Skin of body (tissue), 2 donors: Measurements from ENCODE around the gene INO80E. TPM values are rescaled to one million over a fixed set of nuclear protein-coding genes. Genes with fewer than 3 reads are reported as not detected.
"Not testable (repeated sequence)": the region's sequence is repeated elsewhere in the genome, so short reads cannot be mapped to it uniquely, and the experiment has no call there.

Experiments
- DNase-seq: peaks from one replicate; lab custom pipeline; 2025; lab: John Stamatoyannopoulos, UW
- total RNA-seq: library from RNA; depleted of rRNA; stranded (reverse); fragments of >200 nt; gene quantifications from one replicate; pipeline ENCODE4 v1.2.3, GENCODE V29; 2014

The INO80E gene
- total RNA-seq, 1 donor from 2014 or later, result 22.3 TPM

DNA sequence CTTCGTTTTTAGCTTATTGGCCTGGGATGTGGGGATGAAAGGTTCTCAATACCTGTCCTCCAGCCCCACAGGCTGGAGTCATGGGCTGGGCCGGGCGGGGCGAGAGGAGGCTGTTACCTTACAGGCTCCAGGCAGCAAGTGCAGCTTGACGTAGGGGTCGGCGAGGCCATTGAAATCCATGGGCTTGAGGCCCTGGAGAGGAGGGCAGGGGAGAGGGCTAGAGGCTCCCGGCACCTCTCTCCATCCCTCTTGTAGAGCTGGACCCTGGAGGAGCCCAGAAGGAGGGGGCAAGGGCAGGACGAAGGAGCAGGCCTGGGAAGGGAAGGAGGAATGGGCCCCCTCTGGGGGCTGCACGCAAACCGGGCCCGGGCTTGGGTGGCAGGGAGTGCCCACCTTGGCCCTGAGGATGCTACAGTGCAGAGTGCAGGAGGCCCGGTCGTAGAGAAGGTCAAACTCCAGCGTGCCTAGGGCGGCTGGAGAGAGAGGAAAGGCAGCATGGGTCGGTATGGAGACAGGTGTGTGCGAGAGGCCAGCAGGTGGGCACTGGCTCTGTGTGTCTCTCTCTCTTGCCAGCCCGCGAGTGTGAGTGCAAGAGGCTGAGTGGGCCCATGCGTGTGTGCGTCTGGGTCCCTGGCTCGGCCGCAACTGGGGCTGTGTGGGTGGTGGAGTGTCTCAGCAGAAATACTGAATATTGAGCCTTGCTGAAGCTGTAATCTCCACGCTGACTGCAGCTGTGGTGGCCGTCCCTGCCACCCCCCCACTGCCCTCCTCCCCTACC, 13.2 kb downstream of the INO80E start:
- DNase-seq, result no peak

DNA sequence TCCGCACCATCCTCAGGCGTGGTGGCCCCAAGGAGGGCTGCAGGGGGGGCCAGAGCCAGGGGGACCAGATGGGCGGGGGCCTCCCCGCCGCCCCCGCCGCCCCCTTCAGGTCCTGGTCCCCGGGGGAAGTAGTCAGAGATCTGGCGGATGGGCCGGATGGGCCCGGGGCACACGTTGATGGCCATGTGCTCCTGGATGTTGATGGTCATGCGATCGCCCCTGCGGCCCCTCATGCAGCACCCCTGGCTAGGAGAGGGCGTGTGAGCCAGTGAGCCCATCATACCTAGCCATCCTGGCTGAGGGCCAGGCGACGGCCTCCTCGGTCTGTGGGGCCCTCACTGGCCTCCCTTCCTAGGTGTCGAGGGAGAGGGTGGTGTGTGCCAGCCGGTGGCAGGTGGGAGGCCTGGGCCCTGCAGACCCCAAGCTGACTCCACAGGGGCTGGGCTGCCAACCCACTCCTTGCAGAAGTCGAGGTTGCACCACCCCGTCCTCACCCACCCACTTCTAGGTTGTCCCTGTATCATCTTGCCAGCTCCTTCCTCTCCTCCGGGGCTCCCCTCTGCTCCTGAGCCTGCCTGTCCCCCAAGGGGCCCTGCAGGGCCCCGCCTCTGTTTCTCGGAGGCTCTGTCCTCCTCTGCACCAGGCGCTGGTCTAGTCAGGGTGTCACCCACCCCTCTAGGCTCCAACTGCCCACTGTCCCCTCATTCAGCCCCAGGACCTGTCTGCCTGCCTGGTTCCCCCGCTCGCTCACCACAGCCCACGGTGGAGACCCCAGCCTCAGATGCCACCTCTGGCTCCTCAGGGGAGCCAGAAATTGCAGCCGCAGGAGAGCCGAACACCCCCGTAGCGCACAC, 14.2 kb downstream of the INO80E start:
- no peak for DNase-seq

DNA sequence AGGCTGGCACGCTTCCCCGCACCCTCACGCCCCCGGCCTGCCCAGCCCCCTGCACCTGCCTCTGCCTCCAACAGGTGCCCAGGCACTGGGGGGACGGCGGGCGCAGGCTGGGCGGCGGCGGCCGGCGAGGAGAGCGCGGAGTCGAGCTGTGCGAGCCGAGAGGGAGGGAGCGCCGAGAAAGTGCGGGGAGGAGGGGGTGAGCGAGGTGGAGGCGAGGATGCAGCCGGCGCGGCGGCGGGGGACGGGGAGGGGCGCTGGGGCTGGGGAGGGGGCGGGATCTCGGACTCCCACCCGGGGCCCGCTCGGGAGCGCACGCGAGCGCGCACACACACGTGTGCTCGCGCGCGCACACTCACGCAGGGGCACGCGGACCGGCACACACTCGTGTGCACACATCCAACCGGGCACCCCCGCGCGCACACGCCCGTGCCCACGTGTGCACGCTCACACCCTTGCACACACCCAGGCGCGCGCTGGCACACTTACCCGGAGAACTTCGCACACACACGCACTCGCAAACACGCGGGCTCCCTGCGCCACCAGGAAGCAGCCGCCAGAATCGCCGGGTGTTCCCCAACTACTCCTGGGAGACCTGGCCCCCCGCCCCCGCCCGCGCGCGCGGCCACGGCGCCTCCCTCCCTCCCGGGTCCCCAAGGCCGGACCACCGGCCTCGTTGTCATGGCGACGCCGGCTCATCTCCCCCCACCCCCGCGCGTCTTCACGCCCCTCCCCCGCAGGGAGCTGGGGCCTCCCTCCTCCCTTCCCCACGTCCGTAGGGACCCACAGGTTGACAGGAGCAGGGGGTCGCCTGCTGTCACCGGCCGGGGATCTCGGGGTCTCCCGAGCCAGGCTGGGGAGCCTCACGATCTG, 15.0 kb downstream of the INO80E start, which contains the start of gene DOC2A:
Gene DOC2A, minus strand, starts transcription at position 184 of the 870 bp plus-strand sequence. CDS start 805 bp downstream, outside the sequence.
- no peak for DNase-seq

DNA sequence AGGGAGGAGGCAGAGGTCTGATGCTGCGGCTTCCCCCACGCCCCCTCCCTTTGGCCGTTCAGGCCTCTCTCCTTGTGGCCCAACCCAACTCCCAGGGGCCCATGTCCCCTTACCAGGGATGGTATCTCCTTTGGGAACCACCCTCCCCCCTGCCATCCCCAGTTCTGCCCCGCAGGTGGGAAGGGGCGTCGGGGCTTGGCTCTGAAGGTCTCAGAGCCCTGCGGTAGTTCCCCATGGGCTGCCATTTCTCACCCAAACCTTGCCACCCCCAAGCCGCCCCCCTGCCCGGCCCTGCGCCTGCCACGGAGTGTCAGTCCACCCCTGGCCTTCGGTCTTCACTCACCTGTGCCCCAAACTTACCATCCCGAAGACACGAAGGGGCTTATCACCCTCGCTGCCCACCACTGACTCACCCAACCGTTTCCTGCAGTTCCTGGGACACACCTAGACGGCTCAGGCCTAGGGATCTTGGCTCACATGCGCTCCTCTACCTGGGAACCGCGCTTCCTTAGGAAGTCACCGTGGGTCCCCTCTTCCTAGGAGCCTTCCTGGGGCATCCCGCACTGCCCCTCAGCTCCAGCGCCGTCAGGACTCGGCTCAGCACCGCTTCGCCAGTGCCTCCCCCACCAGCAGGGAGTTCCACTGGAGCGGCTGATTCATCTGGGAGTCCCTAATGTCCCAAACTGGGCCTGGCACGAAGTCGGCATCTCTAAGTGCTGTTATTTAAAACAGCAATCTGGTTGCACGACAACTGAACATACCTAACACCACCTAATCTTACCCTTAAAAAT, 15.9 kb downstream of the INO80E start:
- no peak for DNase-seq

DNA sequence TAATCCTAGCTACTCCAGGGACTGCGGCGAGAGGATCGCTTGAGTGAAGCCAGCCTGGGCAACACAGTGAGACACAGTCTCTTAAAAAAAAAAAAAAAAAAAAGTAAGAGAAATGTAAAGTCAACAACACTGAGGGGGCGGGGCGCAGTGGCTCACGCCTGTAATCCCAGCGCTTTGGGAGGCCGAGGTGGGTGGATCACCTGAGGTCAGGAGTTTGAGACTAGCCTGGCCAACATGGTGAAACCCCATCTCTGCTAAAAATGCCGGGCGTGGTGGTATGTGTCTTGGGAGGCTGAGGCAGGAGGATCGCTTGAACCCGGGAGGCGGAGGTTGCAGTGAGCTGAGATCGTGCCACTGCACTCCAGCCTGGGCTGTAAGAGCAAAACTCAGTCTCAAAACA, 16.6 kb downstream of the INO80E start:
- DNase-seq, result not testable (repeated sequence)

DNA sequence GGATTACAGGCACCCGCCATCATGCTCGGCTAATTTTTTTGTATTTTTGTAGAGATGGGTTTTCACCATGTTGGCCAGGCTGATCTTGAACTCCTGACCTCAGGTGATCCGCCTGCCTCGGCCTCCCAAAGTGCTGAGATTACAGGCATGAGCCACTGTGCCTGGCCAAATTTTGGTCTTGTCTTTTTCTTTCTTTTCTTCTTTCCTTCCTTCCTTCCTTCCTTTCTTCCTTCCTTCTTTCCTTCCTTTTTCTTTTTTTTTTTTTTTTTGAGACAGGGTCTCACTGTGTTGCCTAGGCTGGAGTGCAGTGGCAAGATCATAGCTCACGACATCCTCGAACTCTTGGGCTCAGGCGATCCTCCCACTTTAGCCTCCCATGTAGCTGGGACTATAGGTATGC, 19.4 kb downstream of the INO80E start:
- DNase-seq, result not testable (repeated sequence)

DNA sequence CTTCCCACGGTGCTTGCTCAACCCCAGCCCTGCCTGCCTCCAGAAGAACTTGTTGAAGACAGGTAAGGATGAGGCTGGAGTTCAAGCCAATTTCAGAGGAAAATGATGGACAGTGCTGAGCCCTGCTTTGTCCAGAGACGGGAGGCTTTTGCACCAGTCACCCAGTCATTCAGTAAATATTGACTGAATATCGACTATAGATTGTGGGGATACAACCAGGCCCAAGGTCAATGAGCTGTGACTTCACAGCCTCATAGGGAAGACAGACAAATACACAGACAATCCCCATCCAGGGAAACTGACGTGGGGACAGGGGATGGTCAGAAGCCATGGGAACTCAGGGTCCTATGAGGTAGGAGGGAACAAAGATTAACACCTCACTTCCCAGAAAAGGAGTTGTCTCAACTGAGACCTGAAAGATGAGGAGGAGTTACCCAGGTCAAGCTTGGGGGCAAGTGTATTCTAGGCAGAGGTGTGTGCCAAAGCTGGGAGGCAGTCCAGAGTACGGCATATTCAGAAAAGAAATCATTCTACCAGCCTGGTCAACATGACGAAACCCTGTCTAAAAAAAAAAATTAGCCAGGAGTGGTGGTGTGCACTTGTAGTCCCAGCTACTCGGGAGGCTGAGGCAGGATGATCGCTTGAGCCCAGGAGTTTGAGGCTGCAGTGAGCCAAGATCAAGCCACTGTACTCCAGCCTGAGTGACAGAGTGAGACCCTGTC, 20.7 kb downstream of the INO80E start:
- no peak for DNase-seq

DNA sequence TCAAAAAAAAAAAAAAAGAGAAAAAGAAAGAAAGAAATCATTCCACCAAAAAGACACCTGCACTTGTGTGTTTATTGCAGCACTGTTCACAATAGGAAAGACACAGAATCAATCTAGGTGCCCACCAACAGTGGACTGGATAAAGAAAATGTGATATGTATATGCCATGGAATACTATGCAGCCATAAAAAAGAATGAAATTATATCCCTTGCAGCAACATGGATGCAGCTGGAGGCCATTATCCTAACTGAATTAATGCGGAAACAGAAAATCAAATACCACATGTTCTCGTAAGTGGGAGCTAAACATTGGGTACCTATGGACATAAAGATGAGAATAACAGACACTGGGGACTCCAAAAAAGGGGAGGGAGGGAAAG, 21.2 kb downstream of the INO80E start:
- no peak for DNase-seq

DNA sequence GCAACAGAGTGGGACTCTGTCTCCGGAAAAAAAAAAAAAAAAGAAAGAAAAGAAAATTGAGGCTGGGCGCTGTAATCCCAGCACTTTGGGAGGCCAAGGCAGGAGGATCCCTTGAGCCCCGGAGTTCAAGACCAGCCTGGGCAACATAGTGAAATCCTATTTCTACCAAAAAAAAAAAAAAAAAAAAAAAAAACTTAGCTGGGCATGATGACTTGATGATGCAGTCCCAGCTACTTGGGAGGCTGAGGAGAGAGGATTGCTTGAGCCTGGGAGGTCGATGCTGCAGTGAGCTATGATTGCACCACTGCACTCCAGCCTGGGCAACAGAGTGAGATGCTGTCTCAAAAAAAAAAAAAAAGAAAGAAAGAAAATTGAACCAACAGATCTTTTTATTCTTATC, 21.9 kb downstream of the INO80E start:
- DNase-seq, result not testable (repeated sequence)

DNA sequence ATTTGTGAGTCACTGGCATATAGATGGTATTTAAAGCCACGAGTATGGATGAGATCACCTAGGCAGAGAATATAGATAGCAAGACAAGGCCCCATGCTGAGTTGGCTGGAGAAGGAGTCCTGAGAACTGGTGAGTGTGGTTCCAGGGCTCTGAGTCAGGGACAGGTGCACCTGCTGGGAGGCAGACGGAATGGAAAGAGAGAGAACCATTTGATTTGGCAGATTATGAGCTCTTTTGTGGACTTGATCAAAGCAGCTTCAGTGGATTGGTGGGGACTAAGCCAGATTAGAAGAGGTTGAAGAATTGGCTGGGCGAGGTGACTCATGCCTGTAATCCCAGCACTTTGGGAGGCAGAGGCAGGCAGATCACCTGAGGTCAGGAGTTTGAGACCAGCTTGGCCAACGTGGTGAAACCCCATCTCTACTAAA, 22.7 kb downstream of the INO80E start:
- DNase-seq, result no peak

DNA sequence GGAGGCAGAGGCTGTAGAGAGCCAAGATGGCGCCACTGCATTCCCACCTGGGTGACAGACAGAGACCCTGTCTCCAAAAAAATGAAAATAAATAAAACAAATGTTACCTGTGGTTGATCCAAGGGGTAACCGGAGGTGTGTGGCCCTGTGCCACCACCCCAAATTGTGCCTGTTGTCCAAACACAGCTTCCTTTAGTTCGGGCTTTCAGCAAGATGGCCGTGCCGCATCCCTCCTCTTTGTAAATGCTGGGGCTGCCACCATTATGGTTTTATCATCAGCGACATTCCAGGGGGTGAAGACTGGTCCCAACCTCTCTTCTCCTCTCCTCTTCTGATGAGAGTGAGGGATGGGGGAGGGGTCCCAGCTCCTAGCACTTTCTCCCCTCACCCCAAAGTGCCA, 26.8 kb downstream of the INO80E start, which contains the start of gene C16orf92:
Gene C16orf92, plus strand, starts transcription at position 312 of the 400 bp plus-strand sequence. CDS start 143 bp downstream, outside the sequence.
- DNase-seq, result no peak

DNA sequence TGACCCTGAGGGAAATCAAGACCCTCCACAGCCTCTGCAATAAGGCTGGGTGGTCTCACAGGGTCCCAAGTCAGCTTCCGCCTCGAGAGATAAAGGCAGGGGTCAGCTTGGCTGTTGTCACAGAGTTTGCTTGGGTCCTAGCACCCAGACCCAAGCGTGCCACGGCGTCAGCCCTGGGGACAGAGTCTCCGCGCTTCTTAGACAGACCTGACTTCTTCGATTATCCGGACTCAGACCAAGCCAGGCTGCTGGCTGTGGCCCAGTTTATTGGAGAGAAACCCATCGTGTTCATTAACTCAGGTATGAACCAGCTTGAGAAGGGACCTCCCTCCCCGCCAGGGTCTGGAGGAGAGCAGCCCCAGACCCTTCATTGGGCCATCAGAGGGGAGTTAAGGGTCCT, 27.5 kb downstream of the INO80E start:
- DNase-seq, result no peak

DNA sequence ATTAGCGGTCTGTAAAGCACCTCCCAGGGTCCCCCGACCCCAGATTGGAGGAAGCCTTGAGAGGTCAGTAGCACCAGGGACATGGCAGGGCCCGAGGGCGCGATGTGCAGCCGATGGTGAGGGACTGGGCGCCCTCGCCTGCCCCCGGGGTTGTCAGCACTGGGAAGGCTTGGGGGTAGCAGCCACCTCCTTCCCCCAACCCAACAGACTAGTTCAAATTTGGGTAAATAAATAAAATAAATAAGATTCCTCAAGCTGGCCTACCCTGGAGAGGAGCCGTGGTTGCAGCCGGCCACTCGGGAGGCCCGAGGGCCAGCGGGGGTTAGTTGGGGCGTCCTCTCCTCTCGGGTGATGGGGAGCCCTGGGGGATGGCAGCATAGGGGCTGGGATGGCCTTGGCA, 28.4 kb downstream of the INO80E start:
- DNase-seq, result no peak

DNA sequence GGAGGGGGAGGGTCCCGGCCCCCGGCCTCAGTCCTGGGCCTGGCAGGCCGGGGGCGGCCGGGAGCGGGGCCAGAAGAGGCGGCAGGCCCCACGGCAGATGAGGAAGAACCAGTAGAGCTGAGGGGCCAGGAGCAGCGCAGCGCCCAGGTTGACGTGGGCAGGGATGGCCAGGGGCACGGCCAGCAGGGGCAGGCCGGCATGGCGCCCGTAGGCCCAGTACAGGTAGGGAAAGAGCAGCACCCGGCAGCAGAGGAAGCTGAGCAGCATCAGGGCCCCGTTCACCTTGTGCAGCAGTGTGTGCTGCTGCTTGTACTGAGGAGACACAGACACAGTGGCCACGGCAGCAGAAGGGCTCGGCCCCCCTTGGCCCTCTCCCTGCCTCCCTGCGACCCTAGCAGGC, 29.1 kb downstream of the INO80E start:
- DNase-seq, result no peak

DNA sequence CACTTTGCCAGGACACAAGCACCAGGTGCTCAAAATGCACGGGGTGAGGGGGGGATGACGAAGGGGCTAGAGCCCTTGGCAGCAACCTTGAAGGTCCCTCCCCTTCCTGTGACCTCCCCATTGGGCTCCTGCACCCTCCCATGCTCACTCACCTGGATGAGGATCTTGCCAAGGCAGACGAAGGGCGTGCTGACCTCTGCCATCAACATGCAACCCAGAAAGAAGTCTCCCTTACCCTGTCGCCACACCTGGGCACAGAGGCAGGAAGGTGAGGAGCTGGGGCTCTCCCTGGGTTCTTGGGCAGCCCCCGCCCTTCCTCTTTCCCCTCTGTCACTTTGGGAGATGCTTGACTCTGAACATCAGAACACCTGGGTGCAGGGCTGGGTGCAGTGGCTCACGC, 29.5 kb downstream of the INO80E start:
- no peak for DNase-seq

DNA sequence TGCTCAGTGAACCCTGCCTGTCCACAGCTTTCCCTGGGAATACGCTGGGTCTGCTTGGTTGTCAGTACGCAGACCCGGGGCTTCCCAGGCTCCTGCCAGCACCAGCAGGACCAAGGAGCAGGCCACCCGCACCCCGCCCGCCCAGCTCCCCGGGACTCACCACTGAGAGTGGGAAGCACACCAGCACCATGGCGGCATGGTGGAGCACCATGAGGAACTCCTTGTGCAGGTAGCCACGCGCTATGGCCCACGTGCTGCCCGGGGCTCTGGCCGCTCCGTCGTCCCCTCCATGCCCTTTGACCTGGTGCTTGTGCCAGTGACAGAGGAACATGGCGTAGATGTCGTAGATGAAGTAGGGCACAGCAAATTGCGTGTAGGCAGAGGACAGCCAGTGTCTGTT, 30.4 kb downstream of the INO80E start:
- DNase-seq, result no peak

DNA sequence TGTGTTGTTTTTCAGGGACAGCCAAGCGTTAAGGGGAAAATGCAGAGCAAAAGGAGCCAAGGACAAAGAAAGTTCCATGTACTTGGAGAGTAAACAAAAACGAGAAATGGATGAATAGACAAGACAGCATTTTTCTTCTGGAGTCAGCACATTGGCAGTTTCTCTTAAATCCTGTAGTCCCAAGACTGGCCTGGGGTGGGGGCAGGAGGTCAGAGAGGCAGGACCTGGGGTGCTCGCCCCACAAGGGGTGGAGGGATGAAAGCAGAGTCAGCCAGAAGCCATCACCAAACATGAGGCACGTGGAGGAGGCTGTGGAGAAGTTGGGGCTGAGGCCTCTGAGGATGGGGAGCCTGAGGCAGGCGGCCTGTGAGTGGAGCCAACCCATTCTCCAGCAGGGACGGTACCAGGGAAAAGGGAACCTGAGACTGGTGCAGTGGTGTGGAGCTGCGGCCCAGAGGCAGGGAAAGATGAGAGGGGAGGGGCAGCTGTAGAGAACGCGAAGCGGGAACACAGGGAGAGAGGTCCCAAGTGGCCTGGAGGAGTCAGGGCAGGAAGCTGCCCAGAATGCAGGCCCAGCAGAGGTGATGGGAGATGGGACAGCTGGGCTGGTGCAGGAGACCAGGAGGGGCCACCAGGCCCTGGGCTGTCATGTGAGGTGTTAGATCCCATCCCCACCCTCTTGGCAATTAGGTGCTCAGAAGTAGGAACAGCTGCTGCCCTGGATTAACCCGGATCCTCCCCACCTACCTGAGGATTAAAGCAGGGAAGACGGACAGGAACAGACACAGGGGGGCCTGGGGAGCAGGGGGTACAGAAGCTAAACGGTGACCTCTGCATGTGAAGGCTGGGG, 31.8 kb downstream of the INO80E start:
- no peak for DNase-seq

DNA sequence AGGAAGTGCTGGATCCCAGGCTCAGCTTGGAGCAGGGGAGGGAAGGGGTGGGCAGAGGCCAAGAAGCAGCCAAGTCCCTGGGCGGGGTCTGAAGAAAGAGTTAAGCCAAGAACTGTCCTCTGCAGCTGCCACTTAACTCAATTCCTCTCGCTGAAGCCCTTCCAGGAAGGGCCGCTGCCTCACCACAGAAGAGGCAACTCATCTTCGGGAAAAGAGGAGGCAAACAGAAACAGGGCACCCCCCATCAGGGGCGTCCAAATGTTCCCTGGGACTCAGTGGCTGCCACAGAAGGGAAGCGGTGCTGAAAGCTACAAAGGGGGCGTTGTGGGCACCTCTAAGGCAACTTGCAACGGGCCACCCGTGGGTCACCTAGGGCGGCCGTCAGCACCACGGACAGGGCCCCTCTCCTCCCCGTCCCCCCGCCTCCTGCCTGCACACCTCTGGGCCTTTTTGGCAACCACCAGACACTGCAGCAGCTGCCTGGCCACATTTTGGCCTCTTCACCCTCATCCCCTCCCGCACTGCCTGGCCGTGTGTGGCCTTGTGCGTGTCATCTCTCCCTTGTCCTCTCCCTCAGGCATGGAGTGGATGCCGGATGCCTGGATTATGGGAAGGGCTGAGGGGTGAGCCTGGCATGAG, 32.5 kb downstream of the INO80E start:
- no peak for DNase-seq
